ENCODE results near the gene TARS3.

The TARS3 gene

DNA sequence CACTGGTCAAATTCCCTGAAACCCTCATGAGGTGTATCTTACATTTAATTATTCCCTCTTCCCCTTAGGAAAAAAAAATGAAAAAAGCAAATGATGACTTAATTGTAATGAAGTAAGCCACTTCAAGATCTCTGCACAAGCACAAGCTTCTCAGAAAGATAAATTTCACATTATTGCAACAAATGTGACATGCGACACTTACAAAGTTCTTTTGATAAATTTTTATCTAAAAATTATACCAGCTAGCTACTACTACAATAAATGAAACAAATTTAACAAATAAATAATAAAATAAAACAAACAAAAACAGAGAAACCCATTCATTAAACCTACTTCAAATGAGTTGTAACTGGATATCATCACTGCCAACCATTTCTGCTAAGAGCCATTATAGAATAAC lies 62.1 kb downstream of the TARS3 start:
- Histone ChIP-seq H3K79me2 (ENCODE audit: insufficient read depth, low read length) (no peaks in the 10 kb centered on the region), H2AFZ (ENCODE audit: low read length) (no peak overlapping the region), H3K4me3 (ENCODE audit: low read length, poor library complexity, severe bottlenecking) (no peak overlapping the region), H3K36me3 (ENCODE audit: insufficient read depth, low read length) (no peaks in the 10 kb centered on the region), H3F3A (ENCODE audit: low read depth) (no peaks in the 10 kb centered on the region), H3K4me1 (ENCODE audit: insufficient read depth, low read length, poor library complexity, severe bottlenecking) (no peaks in the 10 kb centered on the region), H4K20me1 (ENCODE audit: insufficient read depth, low read length, poor library complexity, severe bottlenecking) (no peaks in the 10 kb centered on the region), H3K27me3 (ENCODE audit: insufficient read depth, low read length, poor library complexity, severe bottlenecking) (no peaks in the 10 kb centered on the region), H3K9ac (ENCODE audit: low read depth, low read length, poor library complexity, severe bottlenecking) (no peak overlapping the region), H3K4me2 (ENCODE audit: low read depth, low read length, poor library complexity, severe bottlenecking) (no peak overlapping the region), H3K9me3 (ENCODE audit: insufficient read depth, low read depth, low read length) (no peaks in the 10 kb centered on the region; the same call in 1 of the 2 replicates), H3K9me2 (replicated peaks; ENCODE audit: low read depth, low read length) (no peaks in the 10 kb centered on the region)
- TF ChIP-seq EZH2phosphoT487 (IDR thresholded peaks at IDR 0.05; ENCODE audit: borderline replicate concordance) = no peak
- no peak for TF ChIP-seq CTCF (conservative IDR thresholded peaks at IDR 0.05; ENCODE audit: low read length)

- Histone ChIP-seq H3K4me1 (ENCODE audit: insufficient read depth, low read length, poor library complexity, severe bottlenecking) (no peaks in the 10 kb centered on the region), H3K4me2 (ENCODE audit: low read depth, low read length, poor library complexity, severe bottlenecking) (no peak overlapping the region), H3K79me2 (ENCODE audit: insufficient read depth, low read length) (no peaks in the 10 kb centered on the region), H2AFZ (ENCODE audit: low read length) (no peak overlapping the region), H3K36me3 (ENCODE audit: insufficient read depth, low read length) (no peaks in the 10 kb centered on the region), H3F3A (ENCODE audit: low read depth) (no peaks in the 10 kb centered on the region), H3K9me3 (ENCODE audit: insufficient read depth, low read depth, low read length) (no peaks in the 10 kb centered on the region), H3K9me2 (replicated peaks; ENCODE audit: low read depth, low read length) (no peaks in the 10 kb centered on the region), H3K4me3 (ENCODE audit: low read length, poor library complexity, severe bottlenecking) (no peak overlapping the region), H3K9ac (ENCODE audit: low read depth, low read length, poor library complexity, severe bottlenecking) (no peak overlapping the region), H3K27me3 (ENCODE audit: insufficient read depth, low read length, poor library complexity, severe bottlenecking) (no peaks in the 10 kb centered on the region), H4K20me1 (ENCODE audit: insufficient read depth, low read length, poor library complexity, severe bottlenecking) (no peaks in the 10 kb centered on the region)
- TF ChIP-seq CTCF (conservative IDR thresholded peaks at IDR 0.05; ENCODE audit: low read length) = no peak
- TF ChIP-seq EZH2phosphoT487 (IDR thresholded peaks at IDR 0.05; ENCODE audit: borderline replicate concordance) = no peak
These were observed 64.3 kb downstream of the TARS3 start for GRCh38 chr15:101660005-101660404.

GRCh38 chr15:101657968-101658784 lies 66.1 kb downstream of the TARS3 start:
- Histone ChIP-seq H4K20me1 (ENCODE audit: insufficient read depth, low read length, poor library complexity, severe bottlenecking) (no peaks in the 10 kb centered on the region), H3K4me3 (ENCODE audit: low read length, poor library complexity, severe bottlenecking) (no peak overlapping the region), H2AFZ (ENCODE audit: low read length) (no peak overlapping the region), H3F3A (ENCODE audit: low read depth) (peaks cover 13% of the 10 kb centered on the region; the same call in 1 of the 2 replicates), H3K27me3 (ENCODE audit: insufficient read depth, low read length, poor library complexity, severe bottlenecking) (no peaks in the 10 kb centered on the region), H3K9me2 (replicated peaks; ENCODE audit: low read depth, low read length) (no peaks in the 10 kb centered on the region), H3K4me2 (ENCODE audit: low read depth, low read length, poor library complexity, severe bottlenecking) (no peak overlapping the region), H3K79me2 (ENCODE audit: insufficient read depth, low read length) (0 out of 2 replicates have a peak, but pooled peaks cover under 1% of the 10 kb centered on the region), H3K4me1 (ENCODE audit: insufficient read depth, low read length, poor library complexity, severe bottlenecking) (no peaks in the 10 kb centered on the region), H3K9me3 (ENCODE audit: insufficient read depth, low read depth, low read length) (no peaks in the 10 kb centered on the region), H3K9ac (ENCODE audit: low read depth, low read length, poor library complexity, severe bottlenecking) (no peak overlapping the region), H3K36me3 (ENCODE audit: insufficient read depth, low read length) (no peaks in the 10 kb centered on the region)
- TF ChIP-seq CTCF (conservative IDR thresholded peaks at IDR 0.05; ENCODE audit: low read length) (no peak), EZH2phosphoT487 (IDR thresholded peaks at IDR 0.05; ENCODE audit: borderline replicate concordance) (no peak)
